EH (cell line): ENCODE results near the gene RGL4.

ENCODE experiments used
- DNase-seq: peaks from one replicate; pipeline ENCODE4 v3.0.0-alpha.2; 2015; ENCODE audit warnings: low read depth

The RGL4 gene

DNA sequence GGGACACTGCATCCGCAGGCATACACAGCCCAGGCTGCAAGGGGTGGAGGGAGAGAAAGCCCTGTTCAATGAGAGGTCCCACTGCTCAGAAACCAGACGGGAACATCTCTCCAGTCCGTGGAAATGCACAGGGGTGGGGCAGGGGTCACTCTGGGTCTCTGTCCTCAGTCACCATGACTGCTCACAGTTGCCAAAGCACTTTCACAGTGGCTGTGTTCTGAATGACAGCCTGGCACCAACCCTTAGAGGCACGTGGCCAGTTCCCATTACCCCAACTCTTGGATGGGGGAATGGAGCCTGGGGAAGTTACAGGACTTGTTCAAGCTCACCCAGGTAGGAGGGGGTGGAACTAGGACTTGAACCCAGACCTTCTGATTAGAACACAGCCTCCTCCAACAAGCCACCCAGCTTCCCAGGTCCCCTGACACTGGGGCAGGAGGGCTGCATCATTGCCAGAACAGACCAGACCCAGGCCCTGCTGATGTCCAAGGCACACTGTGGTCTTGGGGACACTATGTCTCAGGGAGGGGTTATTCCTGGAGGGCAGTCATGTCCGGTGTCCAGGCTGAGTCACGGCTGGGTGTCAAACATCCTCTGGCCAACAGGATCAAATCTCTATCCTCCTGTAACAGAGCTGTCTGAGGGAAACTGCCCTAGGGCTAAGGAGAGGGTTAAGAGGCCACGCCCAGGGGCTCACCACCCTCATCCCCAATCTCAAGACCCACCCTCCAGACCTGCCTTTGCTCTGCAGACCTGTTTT is 51.9 kb downstream of the RGL4 start:
- DNase-seq = no peak

DNA sequence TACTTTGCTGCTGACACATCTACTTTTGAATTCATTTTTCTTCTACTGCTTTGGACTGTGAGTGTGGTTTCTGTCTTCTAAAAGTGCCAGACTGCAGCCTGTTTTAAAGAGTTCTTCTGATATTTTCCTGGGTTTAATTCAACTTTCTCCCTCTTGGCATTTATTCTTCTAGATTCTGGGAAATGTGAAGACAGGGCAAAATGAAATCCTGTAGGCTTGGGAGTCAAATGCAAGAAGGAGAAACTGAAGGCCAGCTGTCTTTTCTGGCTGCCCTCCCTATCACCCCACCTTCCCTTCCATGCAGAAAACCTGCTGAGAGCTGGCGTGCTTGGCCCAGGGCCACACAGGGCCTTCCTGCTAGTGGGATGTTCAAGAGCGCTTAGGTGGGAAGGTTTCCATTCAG is 52.5 kb downstream of the RGL4 start:
- DNase-seq = no peak

DNA sequence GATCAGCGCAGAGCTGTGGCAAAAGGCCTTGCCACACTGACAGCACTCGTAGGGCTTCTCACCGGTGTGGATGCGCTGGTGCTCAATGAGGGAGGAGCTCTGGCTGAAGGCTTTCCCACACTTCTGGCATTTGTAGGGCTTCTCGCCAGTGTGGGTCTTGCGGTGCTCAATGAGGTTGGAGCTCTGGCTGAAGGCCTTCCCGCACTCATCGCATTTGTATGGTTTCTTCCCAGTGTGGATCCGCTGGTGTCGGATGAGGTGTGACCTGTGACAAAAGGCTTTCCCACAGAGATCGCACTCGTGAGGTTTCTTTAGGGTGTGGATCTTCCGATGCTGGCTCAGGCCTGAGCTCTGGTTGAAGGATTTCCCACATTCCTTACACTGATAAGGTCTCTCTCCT is 53.2 kb downstream of the RGL4 start:
- DNase-seq = no peak

DNA sequence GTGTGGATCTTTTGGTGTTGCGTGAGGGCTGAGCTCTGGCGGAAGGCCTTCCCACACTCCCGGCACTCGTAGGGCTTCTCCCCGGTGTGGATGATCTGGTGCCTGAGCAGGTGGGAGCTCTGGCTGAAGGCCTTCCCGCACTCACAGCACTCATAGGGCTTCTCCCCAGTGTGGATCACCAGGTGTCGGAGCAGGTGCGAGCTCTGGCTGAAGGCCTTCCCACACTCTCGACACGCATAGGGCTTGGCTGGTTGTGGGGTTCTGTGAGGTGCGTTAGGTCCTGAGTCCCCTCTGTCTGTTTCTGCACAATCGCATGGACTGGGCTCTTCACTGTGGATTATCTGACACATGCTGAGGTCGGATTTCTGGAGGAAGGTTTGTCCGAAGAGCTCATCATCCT is 53.7 kb downstream of the RGL4 start:
- DNase-seq = no peak

- no peak for DNase-seq
These were observed 55.0 kb downstream of the RGL4 start for GRCh38 chr22:23745791-23746190.
